SK-N-SH (cell line): ENCODE data around the gene RPL12. TPM values are rescaled to one million over a fixed set of nuclear protein-coding genes. Genes with fewer than 3 reads are reported as not detected.
"Not testable (repeated sequence)": the region's sequence is repeated elsewhere in the genome, so short reads cannot be mapped to it uniquely, and the experiment has no call there.

ENCODE experiments used
- CTCF ChIA-PET: fragments of 300-600, 350-600 bp; formaldehyde crosslinking; extraction: SDS; loops from one replicate; lab custom pipeline; 2021; lab: Yijun Ruan, JAX
- POLR2A ChIA-PET: fragments of 350-600 bp; sonication (Branson Sonifier 250); formaldehyde crosslinking; extraction: SDS; loops from one replicate; lab custom pipeline; 2020; ENCODE audit warnings: antibody characterized with exemption, inconsistent platforms; lab: Yijun Ruan, JAX
- DNase-seq: peaks from one replicate; pipeline ENCODE4 v3.0.0; 2012
- H2AFZ ChIP-seq: fragments of 200-600 bp; sonication (generic); 2 replicates; pipeline ENCODE4 v1.8.1; 2016; ENCODE audit warnings: antibody characterized with exemption, mild to moderate bottlenecking, low read depth
- H3F3A ChIP-seq: fragments of 200-600 bp; sonication (generic); replicated peaks from 2 replicates; pipeline ENCODE3; 2016; ENCODE audit warnings: antibody characterized with exemption, mild to moderate bottlenecking; ENCODE audit not compliant: insufficient read depth
- H3K27ac ChIP-seq, 2 experiments: fragments of 200-500 bp in 1 of 2; fragments of 200-600 bp in 1 of 2; sonication (Bioruptor generic) in 1 of 2; sonication (generic), shearing (Covaris generic) in 1 of 2; 2 replicates each; pipeline versions ENCODE4 v1.5.1 to v1.6.1; 2014 to 2016; ENCODE audit warnings: low read depth in 2 of 2, inconsistent platforms in 1 of 2, low read length in 1 of 2, mild to moderate bottlenecking in 1 of 2, mixed read lengths in 1 of 2
- H3K27me3 ChIP-seq: fragments of 200-600 bp; sonication (generic), shearing (Covaris generic); 2 replicates; pipeline ENCODE4 v1.6.1; 2016; ENCODE audit warnings: mixed run types; ENCODE audit not compliant: insufficient read depth
- H3K36me3 ChIP-seq, 2 experiments: fragments of 200-500 bp in 1 of 2; fragments of 200-600 bp in 1 of 2; sonication (Bioruptor generic) in 1 of 2; sonication (generic) in 1 of 2; replicated peaks in 1 of 2; 2 replicates each; pipeline versions ENCODE3 to v1.5.1; 2014 to 2016; ENCODE audit warnings: low read length in 1 of 2, mild to moderate bottlenecking in 1 of 2; ENCODE audit not compliant: insufficient read depth in 2 of 2, control insufficient read depth in 1 of 2
- H3K4me1 ChIP-seq, 2 experiments: fragments of 200-500 bp in 1 of 2; fragments of 200-600 bp in 1 of 2; sonication (Bioruptor generic) in 1 of 2; sonication (generic), shearing (Covaris generic) in 1 of 2; 2 replicates each; pipeline versions ENCODE4 v1.5.1 to v1.6.1; 2014 to 2016; ENCODE audit warnings: low read depth in 1 of 2, low read length in 1 of 2, mixed run types in 1 of 2; ENCODE audit not compliant: insufficient read depth in 2 of 2, control insufficient read depth in 1 of 2
- H3K4me2 ChIP-seq: fragments of 200-600 bp; sonication (generic), shearing (Covaris generic); 2 replicates; pipeline ENCODE4 v1.6.1; 2017; ENCODE audit warnings: mixed run types
- H3K4me3 ChIP-seq, 2 experiments: fragments of 200-500 bp in 1 of 2; fragments of 200-600 bp in 1 of 2; sonication (Bioruptor generic) in 1 of 2; sonication (generic), shearing (Covaris generic) in 1 of 2; 2 replicates each; pipeline versions ENCODE4 v1.5.1 to v1.8.1; 2014 to 2016; ENCODE audit warnings: low read depth in 2 of 2, inconsistent platforms in 1 of 2, low read length in 1 of 2, mild to moderate bottlenecking in 1 of 2, mixed read lengths in 1 of 2, moderate library complexity in 1 of 2
- H3K79me2 ChIP-seq: fragments of 200-600 bp; sonication (generic); 2 replicates; pipeline ENCODE4 v1.8.1; 2017; ENCODE audit warnings: mild to moderate bottlenecking; ENCODE audit not compliant: insufficient read depth
- H3K9ac ChIP-seq: fragments of 200-600 bp; sonication (generic); 2 replicates; pipeline ENCODE4 v1.6.1; 2017; ENCODE audit warnings: mixed run types
- H3K9me2 ChIP-seq: fragments of 200-600 bp; sonication (generic); 2 replicates; pipeline ENCODE4 v1.6.1; 2017; ENCODE audit warnings: mixed run types
- H3K9me3 ChIP-seq: fragments of 200-600 bp; sonication (generic); 2 replicates; pipeline ENCODE4 v1.6.1; 2017; ENCODE audit warnings: mixed run types, mild to moderate bottlenecking, moderate library complexity
- H4K20me1 ChIP-seq: fragments of 200-600 bp; sonication (generic); 2 replicates; pipeline ENCODE4 v1.6.1; 2017; ENCODE audit warnings: mild to moderate bottlenecking, mixed run types; ENCODE audit not compliant: insufficient read depth
- CHD2 ChIP-seq: fragments of 150-350 bp; IDR thresholded peaks from 2 replicates; pipeline ENCODE4 v1.6.1; 2018; ENCODE audit warnings: low read length; ENCODE audit not compliant: partially characterized antibody
- EZH2phosphoT487 ChIP-seq: fragments of 200-600 bp; sonication (generic); IDR thresholded peaks from 2 replicates; pipeline ENCODE4 v1.6.1; 2017; ENCODE audit warnings: low read depth, mixed run types, mild to moderate bottlenecking, antibody characterized with exemption, moderate library complexity, borderline replicate concordance
- FOXJ3 ChIP-seq: sonication (generic); formaldehyde crosslinking; IDR thresholded peaks from 2 replicates; pipeline ENCODE4 v1.5.1; 2020; ENCODE audit warnings: mild to moderate bottlenecking, missing genetic modification reagents
- FOXM1 ChIP-seq: IDR thresholded peaks from 2 replicates; pipeline ENCODE4 v1.4.0; 2012; ENCODE audit warnings: low read depth, mild to moderate bottlenecking
- IRF3 ChIP-seq: fragments of 150-350 bp; IDR thresholded peaks from 2 replicates; pipeline ENCODE4 v1.6.1; 2016; ENCODE audit warnings: mild to moderate bottlenecking, low read depth, low read length
- JUND ChIP-seq: IDR thresholded peaks from 2 replicates; pipeline ENCODE4 v1.4.0; 2012
- MEF2A ChIP-seq: IDR thresholded peaks from 2 replicates; pipeline ENCODE4 v1.4.0; 2012; ENCODE audit warnings: low read depth, borderline replicate concordance
- NFIC ChIP-seq: IDR thresholded peaks from 2 replicates; pipeline ENCODE4 v1.4.0; 2012; ENCODE audit warnings: borderline replicate concordance
- RAD21 ChIP-seq: IDR thresholded peaks from 2 replicates; pipeline ENCODE4 v1.6.1; 2012; ENCODE audit warnings: mild to moderate bottlenecking, low read length
- RFX5 ChIP-seq: IDR thresholded peaks from 2 replicates; pipeline ENCODE4 v1.6.1; 2012; ENCODE audit warnings: mild to moderate bottlenecking, improper control_type of control experiment, low read length
- SMC3 ChIP-seq: IDR thresholded peaks from 2 replicates; pipeline ENCODE4 v1.6.1; 2012; ENCODE audit warnings: low read depth, low read length, improper control_type of control experiment
- TEAD4 ChIP-seq: IDR thresholded peaks from 2 replicates; pipeline ENCODE4 v1.4.0; 2012; ENCODE audit warnings: mild to moderate bottlenecking, borderline replicate concordance; ENCODE audit not compliant: insufficient read depth
- ZBTB33 ChIP-seq: IDR thresholded peaks from 2 replicates; pipeline ENCODE4 v1.4.0; 2012; ENCODE audit warnings: low read depth, borderline replicate concordance
- WGBS: methylation state at CpG from one replicate; pipeline ENCODE4 v1.1.6; 2017; ENCODE audit warnings: low lambda C conversion rate; 5-methylcytosine and 5-hydroxymethylcytosine counted together
- polyA plus RNA-seq, 3 experiments: library from polyadenylated mRNA; depleted of rRNA; stranded (reverse); fragments of >200 nt; gene quantifications; 2 replicates each; pipeline ENCODE4 v1.2.3, GENCODE V29; 2012

Gene RPL12
- polyA plus RNA-seq, 1 of the 3 experiments (the other 2 are of a cell fraction): 3,270 TPM

DNA sequence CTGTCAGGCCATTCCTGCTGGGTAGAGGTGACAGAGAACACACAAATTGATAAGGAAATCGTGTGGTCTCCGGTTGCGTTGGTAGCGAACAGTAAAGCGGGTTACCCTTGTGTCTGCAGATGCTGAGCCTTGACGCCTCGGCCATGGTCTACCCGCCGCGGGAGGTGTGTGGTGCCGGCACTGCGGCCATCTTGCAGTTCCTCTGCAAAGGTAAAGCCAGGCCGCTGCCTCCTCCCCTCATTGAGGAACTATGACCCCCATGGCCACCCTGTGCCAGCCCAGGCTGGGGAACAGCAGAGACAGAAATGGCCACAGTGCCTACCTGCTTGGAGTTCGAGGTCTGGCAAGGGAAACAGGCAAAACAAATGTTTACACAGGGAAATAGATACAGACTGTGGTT, 16.4 kb upstream of the RPL12 start:
- POLR2A ChIA-PET: no interaction called here
- Histone ChIP-seq H3K4me1 (peaks cover 0 to 12% of the 10 kb centered on the region in 2 experiments; a peak in 1 of 4 replicates), H3K4me3 (no peak overlapping the region), H3K4me2 (no peak overlapping the region), H3F3A (no peaks in the 10 kb centered on the region), H4K20me1 (no peaks in the 10 kb centered on the region), H3K9me2 (no peaks in the 10 kb centered on the region), H2AFZ (no peak overlapping the region), H3K27ac (no peak overlapping the region), H3K36me3 (peaks cover 11 to 13% of the 10 kb centered on the region in 2 experiments), H3K9ac (no peak overlapping the region), H3K9me3 (no peaks in the 10 kb centered on the region), H3K27me3 (no peaks in the 10 kb centered on the region), H3K79me2 (no peaks in the 10 kb centered on the region)
- WGBS: 93% methylated on average over 14 of the region's 14 CpGs
- DNase-seq: no peak
- CTCF ChIA-PET: interaction anchor here (1.0 kb wide), 1 partner anchor 22 kb away, joined by 3 read pairs; no protein-coding TSS in a partner anchor
- TF ChIP-seq JUND (no peak), EZH2phosphoT487 (no peak), RAD21 (no peak), FOXJ3 (CRISPR knock-in tag) (no peak), SMC3 (no peak), IRF3 (no peak), NFIC (no peak), ZBTB33 (no peak), RFX5 (no peak), MEF2A (no peak), CHD2 (no peak), FOXM1 (no peak), TEAD4 (no peak)

DNA sequence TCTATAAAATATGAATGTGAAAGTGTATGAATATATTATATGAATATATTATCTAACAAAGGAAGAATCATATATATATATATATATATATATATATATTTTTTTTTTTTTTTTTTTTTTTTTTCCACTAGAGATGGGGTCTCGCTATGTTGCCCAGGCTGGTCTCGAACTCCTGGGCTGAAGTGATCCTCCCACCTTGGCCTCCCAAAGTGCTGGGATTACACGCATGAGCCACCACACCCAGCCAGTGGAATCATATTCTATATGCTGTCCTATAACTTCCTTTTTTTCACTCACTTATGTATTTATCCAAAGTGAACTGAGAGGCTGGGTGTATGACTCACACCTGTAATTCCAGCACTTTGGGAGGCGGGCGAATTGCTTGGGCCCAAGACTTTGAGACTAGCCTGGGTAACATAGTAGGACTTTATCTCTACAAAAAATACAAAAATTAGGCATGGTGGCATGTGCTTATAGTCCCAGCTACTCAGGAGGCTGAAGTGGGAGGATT, 15.3 kb upstream of the RPL12 start:
- ChIA-PET CTCF (interaction anchor here (1.0 kb wide), 1 partner anchor 38 kb away, joined by 3 read pairs; no protein-coding TSS in a partner anchor), POLR2A (interaction anchor here (0.6 kb wide), 1 partner anchor 9 kb away, joined by 3 read pairs; no protein-coding TSS in a partner anchor)
- H4K20me1 ChIP-seq, H3K4me2 ChIP-seq, H3K9ac ChIP-seq, H3K9me2 ChIP-seq, H3K27ac ChIP-seq, H3K9me3 ChIP-seq, H3K27me3 ChIP-seq, DNase-seq, H2AFZ ChIP-seq, H3K4me3 ChIP-seq, H3F3A ChIP-seq, H3K79me2 ChIP-seq: not testable (repeated sequence)
- 98% methylated on average over 5 of the region's 5 CpGs for WGBS
- Histone ChIP-seq H3K36me3 (peaks cover 17 to 22% of the 10 kb centered on the region in 2 experiments), H3K4me1 (peaks cover 0 to 12% of the 10 kb centered on the region in 2 experiments; a peak in 1 of 4 replicates)
